Activated CD4-positive, alpha-beta T cell treated with anti-CD3 and anti-CD28 coated beads for 36 hours (primary cell): ENCODE results near the gene FRMD4A. TPM values are rescaled to one million over a fixed set of nuclear protein-coding genes. Genes with fewer than 3 reads are reported as not detected.

Experiments used
- ATAC-seq: fragments of 200-7000 bp; cut with Tn5 transposase; one replicate; pipeline ENCODE4 v1.10.0; 2021; ENCODE audit warnings: mild to moderate bottlenecking, moderate library complexity
- CTCF ChIA-PET: fragments of 350-600 bp; sonication (Branson Sonifier 250); formaldehyde crosslinking; loops from one replicate; lab custom pipeline; 2021; ENCODE audit warnings: antibody characterized with exemption; lab: Charles Lee
- POLR2A ChIA-PET: fragments of 350-600 bp; sonication (Branson Sonifier 250); formaldehyde crosslinking; loops from one replicate; lab custom pipeline; 2021; ENCODE audit warnings: antibody characterized with exemption, inconsistent platforms; lab: Charles Lee
- DNase-seq: peaks from one replicate; pipeline ENCODE4 v3.0.0-alpha.2; 2020
- H3K27ac Mint-ChIP-seq: one replicate; pipeline ENCODE4 v1.8.0; 2021; ENCODE audit warnings: mixed read lengths
- H3K27me3 Mint-ChIP-seq: one replicate; pipeline ENCODE4 v1.8.0; 2021; ENCODE audit warnings: mixed read lengths
- H3K36me3 Mint-ChIP-seq: one replicate; pipeline ENCODE4 v1.8.0; 2021; ENCODE audit warnings: low read depth, mixed read lengths
- H3K4me1 Mint-ChIP-seq: one replicate; pipeline ENCODE4 v1.8.0; 2021; ENCODE audit warnings: mixed read lengths
- H3K4me3 Mint-ChIP-seq: one replicate; pipeline ENCODE4 v1.8.0; 2021; ENCODE audit warnings: mild to moderate bottlenecking, moderate library complexity, mixed read lengths
- H3K9me3 Mint-ChIP-seq: one replicate; pipeline ENCODE4 v1.8.0; 2021; ENCODE audit warnings: low read depth, mixed read lengths
- intact Hi-C, 2 experiments: fragments of 100-400 bp; cut with DNase I in 1 of 2; cut with micrococcal nuclease in 1 of 2; formaldehyde crosslinking; loops; one replicate each; pipeline versions ENCODE4 v1.14.2 to v1.15.1; 2022 to 2024; cut with DNase I, micrococcal nuclease
- total RNA-seq, 2 experiments: library from RNA; stranded (reverse); gene quantifications; one replicate each; pipeline ENCODE4 v1.2.3, GENCODE V29; 2021

Gene FRMD4A
- total RNA-seq, 2 experiments from 2014 or later = 0.85 to 1.3 TPM

- peaks cover 5% of the 10 kb centered on the region for H3K27me3 Mint-ChIP-seq
- DNase-seq = no peak
- CTCF ChIA-PET = interaction anchor here (0.5 to 0.6 kb wide), 2 partner anchors 232 to 1674 kb away, joined by 3 to 4 read pairs; no protein-coding TSS in a partner anchor
- no peak overlapping the region for H3K27ac Mint-ChIP-seq
- no peaks in the 10 kb centered on the region for H3K9me3 Mint-ChIP-seq
- POLR2A ChIA-PET = no interaction called here
- intact Hi-C loops = no loop called here
- H3K4me1 Mint-ChIP-seq = peaks cover 7% of the 10 kb centered on the region
- ATAC-seq = no peak
- no peaks in the 10 kb centered on the region for H3K36me3 Mint-ChIP-seq
- no peak overlapping the region for H3K4me3 Mint-ChIP-seq
Measured at GRCh38 chr10:13750299-13751190, 580.2 kb downstream of the FRMD4A start.

DNA sequence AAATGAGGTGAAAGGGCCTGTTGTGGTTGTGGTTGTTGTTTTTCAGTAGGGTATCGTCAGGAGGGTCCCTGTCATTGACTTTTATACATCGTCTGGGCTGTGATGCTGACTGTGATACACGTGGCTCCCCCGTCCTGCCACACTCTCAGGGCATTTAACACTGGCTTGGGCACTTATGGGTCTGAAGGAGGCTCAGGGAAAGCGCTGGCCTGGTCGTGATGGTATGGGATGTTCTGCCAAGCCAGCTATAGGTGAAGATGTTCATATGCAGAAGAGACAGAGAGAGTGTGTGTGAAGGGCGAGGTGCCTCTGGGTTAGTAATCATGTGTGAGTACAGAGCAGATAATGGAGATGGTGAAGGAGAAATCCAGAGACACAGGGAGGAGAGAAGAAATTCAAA lies 585.5 kb downstream of the FRMD4A start:
- Mint-ChIP-seq H3K36me3 (no peaks in the 10 kb centered on the region), H3K27me3 (peaks cover 10% of the 10 kb centered on the region), H3K4me1 (peaks cover 11% of the 10 kb centered on the region), H3K4me3 (no peak overlapping the region), H3K9me3 (no peaks in the 10 kb centered on the region), H3K27ac (no peak overlapping the region)
- ChIA-PET POLR2A (no interaction called here), CTCF (no interaction called here)
- intact Hi-C loops = no loop called here
- ATAC-seq = no peak
- no peak for DNase-seq

DNA sequence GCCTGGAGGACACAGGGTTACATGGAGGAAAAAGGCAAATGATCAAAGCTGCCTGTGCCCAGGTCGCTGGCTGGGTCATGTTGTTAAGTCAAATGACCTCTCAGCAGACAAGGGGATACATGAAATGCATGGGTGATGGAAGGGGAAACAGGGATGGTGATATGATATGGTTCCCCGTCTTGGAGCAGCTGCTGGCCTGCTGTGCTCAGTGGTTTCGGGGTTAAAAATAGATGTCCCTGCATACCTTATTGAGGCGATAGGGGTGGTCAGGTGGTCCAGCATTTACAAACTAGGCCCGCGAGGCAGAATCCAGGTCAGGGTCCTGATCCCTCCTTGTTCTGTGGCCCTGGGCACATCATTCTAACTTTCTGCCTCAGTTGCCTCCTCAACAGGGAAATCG lies 586.8 kb downstream of the FRMD4A start:
- Mint-ChIP-seq H3K4me1 (peaks cover 11% of the 10 kb centered on the region), H3K9me3 (no peaks in the 10 kb centered on the region), H3K36me3 (no peaks in the 10 kb centered on the region), H3K27me3 (peaks cover 8% of the 10 kb centered on the region), H3K4me3 (no peak overlapping the region), H3K27ac (no peak overlapping the region)
- ChIA-PET CTCF (no interaction called here), POLR2A (no interaction called here)
- DNase-seq = no peak
- intact Hi-C loops = no loop called here
- no peak for ATAC-seq

DNA sequence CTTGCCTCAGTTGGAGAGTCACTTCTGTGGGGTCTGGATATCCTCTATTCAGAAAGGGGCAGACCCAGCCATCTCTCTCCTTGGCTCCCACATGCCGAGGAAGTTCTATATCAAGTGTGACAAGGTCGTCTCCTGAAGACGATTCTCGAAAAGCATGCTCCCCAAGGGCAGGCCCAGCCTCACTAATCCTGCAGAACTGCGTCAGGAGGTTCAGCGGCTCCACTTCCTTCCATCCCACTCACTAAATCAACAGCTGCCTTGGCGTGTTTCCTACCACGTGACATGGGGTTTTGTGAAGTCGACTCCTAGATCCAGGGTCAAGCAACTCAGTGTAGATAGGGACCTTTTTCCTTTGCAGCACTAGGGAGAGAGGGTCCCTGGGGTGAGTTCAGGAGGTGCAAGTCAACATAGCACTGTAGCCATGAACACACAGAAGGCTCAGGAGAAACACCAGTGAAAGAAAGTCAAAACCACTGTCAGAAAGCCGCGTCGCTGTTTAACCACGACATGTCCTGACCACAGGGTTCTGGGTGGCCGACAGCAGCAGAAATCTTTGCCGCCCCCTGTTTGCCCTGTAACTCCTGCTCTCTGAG lies 587.5 kb downstream of the FRMD4A start:
- ATAC-seq = no peak
- Mint-ChIP-seq H3K36me3 (no peaks in the 10 kb centered on the region), H3K4me3 (no peak overlapping the region), H3K9me3 (no peaks in the 10 kb centered on the region), H3K27me3 (peaks cover 8% of the 10 kb centered on the region), H3K27ac (no peak overlapping the region), H3K4me1 (peaks cover 11% of the 10 kb centered on the region)
- DNase-seq = no peak
- POLR2A ChIA-PET = no interaction called here
- intact Hi-C loops = no loop called here
- CTCF ChIA-PET = no interaction called here

GRCh38 chr10:13741438-13741837 lies 589.3 kb downstream of the FRMD4A start:
- ATAC-seq (no peak), DNase-seq (no peak)
- Mint-ChIP-seq H3K4me3 (no peak overlapping the region), H3K27me3 (peaks cover 8% of the 10 kb centered on the region), H3K9me3 (no peaks in the 10 kb centered on the region), H3K4me1 (peaks cover 6% of the 10 kb centered on the region), H3K36me3 (no peaks in the 10 kb centered on the region), H3K27ac (no peak overlapping the region)
- intact Hi-C loops = no loop called here
- ChIA-PET POLR2A (no interaction called here), CTCF (interaction anchor here (0.6 kb wide), 1 partner anchor 160 kb away, joined by 3 read pairs; no protein-coding TSS in a partner anchor)

GRCh38 chr10:13740461-13740860 lies 590.3 kb downstream of the FRMD4A start:
- Mint-ChIP-seq H3K4me3 (no peak overlapping the region), H3K36me3 (no peaks in the 10 kb centered on the region), H3K27ac (no peak overlapping the region), H3K4me1 (peaks cover 4% of the 10 kb centered on the region), H3K27me3 (peaks cover 8% of the 10 kb centered on the region), H3K9me3 (no peaks in the 10 kb centered on the region)
- ChIA-PET CTCF (no interaction called here), POLR2A (no interaction called here)
- DNase-seq = no peak
- ATAC-seq = no peak
- intact Hi-C loops = no loop called here

DNA sequence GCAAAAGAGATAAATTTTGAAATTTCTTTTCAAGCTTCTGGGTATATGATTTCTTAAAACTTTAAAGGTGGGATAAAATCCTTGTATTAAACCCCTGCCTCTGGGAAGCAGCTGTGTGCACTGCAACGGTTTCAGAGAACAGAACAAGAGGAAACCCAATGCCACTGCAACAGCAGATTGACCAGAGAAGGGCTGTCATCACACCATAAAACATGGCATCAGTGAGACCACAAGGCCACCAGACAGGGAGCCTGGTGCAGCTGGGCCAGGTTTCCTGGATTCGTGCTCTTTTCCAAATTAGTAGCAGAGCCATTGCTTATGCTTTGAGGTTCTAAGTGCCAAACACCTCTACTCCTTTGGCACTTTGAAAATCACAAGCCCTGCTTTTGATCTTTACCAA lies 591.5 kb downstream of the FRMD4A start:
- DNase-seq (no peak), ATAC-seq (no peak)
- intact Hi-C loops = no loop called here
- no peaks in the 10 kb centered on the region for H3K36me3 Mint-ChIP-seq
- H3K4me3 Mint-ChIP-seq = no peak overlapping the region
- CTCF ChIA-PET = interaction anchor here (0.7 to 1.6 kb wide), 4 partner anchors 16 to 80 kb away, joined by 3 to 4 read pairs (median 4); no protein-coding TSS in a partner anchor
- peaks cover 4% of the 10 kb centered on the region for H3K4me1 Mint-ChIP-seq
- POLR2A ChIA-PET = no interaction called here
- peaks cover 5% of the 10 kb centered on the region for H3K27me3 Mint-ChIP-seq
- H3K9me3 Mint-ChIP-seq = no peaks in the 10 kb centered on the region
- no peak overlapping the region for H3K27ac Mint-ChIP-seq

DNA sequence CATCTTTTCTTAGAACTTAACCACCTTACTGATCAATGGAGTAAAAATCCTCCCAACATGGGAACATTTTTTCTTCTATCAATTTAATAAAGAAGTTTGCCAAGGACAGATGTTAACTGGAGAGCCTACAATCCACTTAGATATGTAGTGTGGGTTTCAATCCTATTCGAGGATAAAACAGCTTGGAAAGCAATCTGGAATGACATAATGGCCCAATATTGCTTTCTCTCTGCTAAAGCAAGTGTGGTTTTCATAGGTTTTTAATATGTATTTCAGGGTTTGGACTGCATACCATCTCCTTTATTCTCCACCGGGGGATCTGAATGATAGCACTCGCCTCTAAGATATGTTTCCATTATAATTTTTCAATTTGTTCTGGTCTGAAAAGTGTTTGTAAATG lies 594.2 kb downstream of the FRMD4A start:
- ChIA-PET POLR2A (no interaction called here), CTCF (no interaction called here)
- H3K4me3 Mint-ChIP-seq = no peak overlapping the region
- intact Hi-C loops = no loop called here
- H3K27me3 Mint-ChIP-seq = no peaks in the 10 kb centered on the region
- no peaks in the 10 kb centered on the region for H3K9me3 Mint-ChIP-seq
- no peaks in the 10 kb centered on the region for H3K4me1 Mint-ChIP-seq
- no peaks in the 10 kb centered on the region for H3K36me3 Mint-ChIP-seq
- H3K27ac Mint-ChIP-seq = no peak overlapping the region
- ATAC-seq (no peak), DNase-seq (no peak)

DNA sequence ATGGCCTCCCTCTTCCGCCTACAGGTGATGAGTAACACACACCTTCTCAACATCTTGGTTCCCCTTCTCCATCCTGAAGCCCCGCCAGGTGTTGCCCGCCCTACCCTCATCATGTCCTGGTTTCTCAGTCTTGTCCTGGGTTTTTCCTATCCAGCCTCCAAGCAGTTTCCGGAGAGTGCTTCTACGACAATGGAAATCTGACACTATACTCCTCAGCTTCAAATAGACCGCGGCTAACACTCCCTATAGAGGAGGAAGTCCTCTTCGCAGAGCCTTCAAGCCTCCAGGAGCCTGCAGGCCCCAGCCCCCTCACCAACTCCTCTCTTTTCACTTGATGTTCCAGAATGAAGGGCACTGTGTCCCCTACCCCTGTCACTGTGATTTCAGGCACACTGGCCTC lies 596.6 kb downstream of the FRMD4A start:
- ATAC-seq (no peak), DNase-seq (no peak)
- POLR2A ChIA-PET = no interaction called here
- Mint-ChIP-seq H3K27ac (no peak overlapping the region), H3K27me3 (no peaks in the 10 kb centered on the region), H3K4me1 (no peaks in the 10 kb centered on the region), H3K36me3 (no peaks in the 10 kb centered on the region), H3K9me3 (no peaks in the 10 kb centered on the region), H3K4me3 (no peak overlapping the region)
- intact Hi-C loops = no loop called here
- CTCF ChIA-PET = interaction anchor here (1.2 kb wide), 1 partner anchor 74 kb away, joined by 3 read pairs; no protein-coding TSS in a partner anchor

GRCh38 chr10:13733071-13733470 lies 597.7 kb downstream of the FRMD4A start:
- CTCF ChIA-PET = no interaction called here
- H3K27ac Mint-ChIP-seq = no peak overlapping the region
- H3K27me3 Mint-ChIP-seq = no peaks in the 10 kb centered on the region
- ATAC-seq (no peak), DNase-seq (no peak)
- intact Hi-C loops = no loop called here
- H3K4me3 Mint-ChIP-seq = no peak overlapping the region
- POLR2A ChIA-PET = interaction anchor here (0.6 kb wide), 1 partner anchor 750 kb away, joined by 5 read pairs; no protein-coding TSS in a partner anchor
- H3K4me1 Mint-ChIP-seq = no peaks in the 10 kb centered on the region
- no peaks in the 10 kb centered on the region for H3K36me3 Mint-ChIP-seq
- no peaks in the 10 kb centered on the region for H3K9me3 Mint-ChIP-seq

DNA sequence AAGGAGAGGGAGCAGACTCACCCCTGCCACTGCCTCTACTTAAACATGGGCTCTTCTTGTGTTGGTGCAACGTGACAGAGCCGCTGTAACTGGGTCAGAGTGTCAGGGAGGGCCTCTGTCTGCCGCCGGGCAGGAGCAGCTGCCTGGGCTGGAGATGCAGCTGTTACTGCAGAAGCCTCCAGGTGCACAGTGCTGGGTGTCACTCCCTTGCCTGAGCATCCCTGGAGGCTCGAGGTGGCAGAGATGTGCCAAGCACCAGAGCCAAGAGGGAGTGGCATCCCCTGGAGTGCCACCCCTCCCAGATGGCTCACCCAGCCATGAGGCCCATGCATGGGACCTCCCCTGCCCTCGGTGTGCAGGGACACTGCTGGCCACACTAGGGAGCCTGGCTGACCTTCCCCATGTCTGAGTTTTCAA lies 598.3 kb downstream of the FRMD4A start:
- CTCF ChIA-PET = no interaction called here
- intact Hi-C loops = no loop called here
- ATAC-seq = no peak

More for the DNA sequence above, 598.3 kb downstream of the FRMD4A start:
- no peaks in the 10 kb centered on the region for H3K36me3 Mint-ChIP-seq
- no peaks in the 10 kb centered on the region for H3K27me3 Mint-ChIP-seq
- POLR2A ChIA-PET = interaction anchor here (0.6 kb wide), 1 partner anchor 750 kb away, joined by 5 read pairs; no protein-coding TSS in a partner anchor
- DNase-seq = no peak
- H3K4me3 Mint-ChIP-seq = no peak overlapping the region
- no peak overlapping the region for H3K27ac Mint-ChIP-seq
- H3K4me1 Mint-ChIP-seq = no peaks in the 10 kb centered on the region
- H3K9me3 Mint-ChIP-seq = no peaks in the 10 kb centered on the region
